WTC11 (cell line): ENCODE results near the gene SLC24A3. TPM values are rescaled to one million over a fixed set of nuclear protein-coding genes. Genes with fewer than 3 reads are reported as not detected.

ENCODE experiments used
- ATAC-seq: fragments of 200-7000 bp; cut with Tn5 transposase; 2 replicates; pipeline ENCODE4 v1.10.0; 2021; ENCODE audit warnings: mild to moderate bottlenecking, moderate library complexity
- CTCF ChIA-PET: fragments of 300-600 bp; sonication (Branson Sonifier 250); formaldehyde crosslinking; loops from one replicate; lab custom pipeline; 2021; ENCODE audit warnings: antibody characterized with exemption; lab: Charles Lee
- POLR2A ChIA-PET: fragments of 350-600 bp; sonication (Branson Sonifier 250); formaldehyde crosslinking; loops from one replicate; lab custom pipeline; 2021; ENCODE audit warnings: antibody characterized with exemption; lab: Charles Lee
- DNase-seq: peaks from one replicate; pipeline ENCODE4 v3.0.0; 2021; ENCODE audit warnings: low spot score
- H3K27ac Mint-ChIP-seq: 2 replicates; pipeline ENCODE4 v1.8.0; 2021; ENCODE audit warnings: mixed read lengths
- H3K27me3 Mint-ChIP-seq: 2 replicates; pipeline ENCODE4 v1.8.0; 2021; ENCODE audit warnings: low read depth, mild to moderate bottlenecking, moderate library complexity, mixed read lengths
- H3K36me3 Mint-ChIP-seq: 2 replicates; pipeline ENCODE4 v1.8.0; 2021; ENCODE audit warnings: mixed read lengths
- H3K4me1 Mint-ChIP-seq: 2 replicates; pipeline ENCODE4 v1.8.0; 2022; ENCODE audit warnings: mixed read lengths
- H3K4me3 Mint-ChIP-seq: 2 replicates; pipeline ENCODE4 v1.8.0; 2021; ENCODE audit warnings: mild to moderate bottlenecking, moderate library complexity, mixed read lengths
- H3K9me3 Mint-ChIP-seq: 2 replicates; pipeline ENCODE4 v1.8.0; 2021; ENCODE audit warnings: mixed read lengths
- ARID4B ChIP-seq: sonication (generic); formaldehyde crosslinking; IDR thresholded peaks from 2 replicates; pipeline ENCODE4 v1.8.0; 2023; ENCODE audit warnings: missing genetic modification reagents, mild to moderate bottlenecking, borderline replicate concordance
- ATF2 ChIP-seq: sonication (generic); formaldehyde crosslinking; IDR thresholded peaks from 2 replicates; pipeline ENCODE4 v1.8.1; 2022; ENCODE audit warnings: low read depth, missing genetic modification reagents, borderline replicate concordance
- CDX4 ChIP-seq: fragments of 250-450 bp; sonication (Bioruptor Pico); IDR thresholded peaks from 2 replicates; pipeline ENCODE4 v1.9.0; 2021; ENCODE audit warnings: moderate library complexity, mild to moderate bottlenecking, inconsistent platforms, borderline replicate concordance
- CTCF ChIP-seq: fragments of 200-600 bp; IDR thresholded peaks from 2 replicates; pipeline ENCODE4 v1.8.0; 2022; ENCODE audit warnings: antibody characterized with exemption
- E2F4 ChIP-seq: sonication (generic); formaldehyde crosslinking; IDR thresholded peaks from 2 replicates; pipeline ENCODE4 v1.8.1; 2022; ENCODE audit warnings: low read depth, mild to moderate bottlenecking, moderate library complexity, missing genetic modification reagents, borderline replicate concordance
- IRF1 ChIP-seq: sonication (generic); formaldehyde crosslinking; IDR thresholded peaks from 2 replicates; pipeline ENCODE4 v1.8.0; 2023; ENCODE audit warnings: missing genetic modification reagents
- KAT7 ChIP-seq: sonication (generic); formaldehyde crosslinking; IDR thresholded peaks from 2 replicates; pipeline ENCODE4 v1.8.1; 2023; ENCODE audit warnings: missing genetic modification reagents, mild to moderate bottlenecking, borderline replicate concordance
- NR3C1 ChIP-seq: sonication (generic); formaldehyde crosslinking; conservative IDR thresholded peaks from 2 replicates; pipeline ENCODE4 v1.8.1; 2023; ENCODE audit warnings: low read depth, mild to moderate bottlenecking, missing genetic modification reagents
- RELA ChIP-seq: sonication (generic); formaldehyde crosslinking; IDR thresholded peaks from 2 replicates; pipeline ENCODE4 v1.8.1; 2022; ENCODE audit warnings: missing genetic modification reagents, mild to moderate bottlenecking, borderline replicate concordance
- SMAD4 ChIP-seq: sonication (generic); formaldehyde crosslinking; IDR thresholded peaks from 2 replicates; pipeline ENCODE4 v1.8.0; 2022; ENCODE audit warnings: mild to moderate bottlenecking, missing genetic modification reagents
- TP53 ChIP-seq: sonication (generic); formaldehyde crosslinking; IDR thresholded peaks from 2 replicates; pipeline ENCODE4 v1.8.1; 2023; ENCODE audit warnings: mild to moderate bottlenecking, missing genetic modification reagents
- ZBTB21 ChIP-seq: sonication (generic); formaldehyde crosslinking; IDR thresholded peaks from 2 replicates; pipeline ENCODE4 v1.8.1; 2023; ENCODE audit warnings: mild to moderate bottlenecking, missing genetic modification reagents, borderline replicate concordance
- ZNF416 ChIP-seq: fragments of 250-450 bp; sonication (Bioruptor Pico); IDR thresholded peaks from 2 replicates; pipeline ENCODE4 v1.9.0; 2021; ENCODE audit warnings: mild to moderate bottlenecking, inconsistent platforms
- ZNF425 ChIP-seq: fragments of 250-450 bp; sonication (Bioruptor Pico); conservative IDR thresholded peaks from 2 replicates; pipeline ENCODE4 v1.9.0; 2021; ENCODE audit warnings: mild to moderate bottlenecking
- ZSCAN18 ChIP-seq: fragments of 250-450 bp; sonication (Bioruptor Pico); IDR thresholded peaks from 2 replicates; pipeline ENCODE4 v2.1.2; 2022; ENCODE audit warnings: mild to moderate bottlenecking, moderate library complexity
- total RNA-seq: library from RNA; stranded (reverse); gene quantifications from 3 replicates; pipeline ENCODE4 v1.2.3, GENCODE V29; 2021

SLC24A3 gene
- total RNA-seq, 1 experiment from 2014 or later: 5.7 TPM

- TF ChIP-seq E2F4 (CRISPR knock-in tag) (no peak), NR3C1 (CRISPR knock-in tag) (no peak), ZSCAN18 (CRISPR knock-in tag) (no peak), ZBTB21 (CRISPR knock-in tag) (no peak), IRF1 (CRISPR knock-in tag) (no peak), ATF2 (CRISPR knock-in tag) (no peak), ZNF416 (no peak), KAT7 (CRISPR knock-in tag) (no peak), SMAD4 (no peak)
Measured at GRCh38 chr20:19617256-19617655, 404.8 kb downstream of the SLC24A3 start (continued).

- Mint-ChIP-seq H3K36me3 (peaks cover 11% of the 10 kb centered on the region), H3K4me1 (peaks cover 39% of the 10 kb centered on the region), H3K9me3 (peaks cover 17% of the 10 kb centered on the region), H3K27ac (no peak overlapping the region), H3K4me3 (no peak overlapping the region), H3K27me3 (peaks cover 4% of the 10 kb centered on the region; the same call in 1 of the 2 replicates)
- ChIA-PET CTCF (interaction anchor here (2.6 kb wide), 2 partner anchors 10 to 406 kb away, joined by 7 to 27 read pairs; partner anchors contain the start of gene SLC24A3), POLR2A (interaction anchor here (1.1 kb wide), 1 partner anchor 35 kb away, joined by 3 read pairs; no protein-coding TSS in a partner anchor)
- ATAC-seq (no peak), DNase-seq (no peak)
- TF ChIP-seq SMAD4: no peak
Measured at GRCh38 chr20:19618711-19619110, 406.3 kb downstream of the SLC24A3 start.

- ATAC-seq (no peak), DNase-seq (no peak)
- peaks cover 39% of the 10 kb centered on the region for H3K4me1 Mint-ChIP-seq
- no peak overlapping the region for H3K4me3 Mint-ChIP-seq
- peaks cover 29% of the 10 kb centered on the region for H3K9me3 Mint-ChIP-seq
- CTCF ChIA-PET: interaction anchor here (1.1 to 3.0 kb wide), 6 partner anchors 9 to 412 kb away, joined by 3 to 27 read pairs (median 6); partner anchors contain the start of gene SLC24A3
- POLR2A ChIA-PET: no interaction called here
- no peak overlapping the region for H3K27ac Mint-ChIP-seq
- peaks cover 23% of the 10 kb centered on the region for H3K36me3 Mint-ChIP-seq
- H3K27me3 Mint-ChIP-seq: peaks cover 4% of the 10 kb centered on the region; the same call in 1 of the 2 replicates
- TF ChIP-seq ARID4B (CRISPR knock-in tag) (no peak), CTCF (no peak), RELA (CRISPR knock-in tag) (no peak), TP53 (CRISPR knock-in tag) (no peak), CDX4 (no peak), ZNF425 (CRISPR knock-in tag) (no peak)
Measured at GRCh38 chr20:19619904-19620430, 407.5 kb downstream of the SLC24A3 start.
